ENCODE results near the gene BTNL3. TPM values are rescaled to one million over a fixed set of nuclear protein-coding genes. Genes with fewer than 3 reads are reported as not detected.

BTNL3 gene
- total and polyA plus RNA-seq, 9 of the 15 experiments (the other 6 are each of a cell fraction or from before 2014, with no cell fraction given): 0.03 to 0.44 (median 0.04) TPM; not detected in 4

- TF ChIP-seq, protein P1, sequence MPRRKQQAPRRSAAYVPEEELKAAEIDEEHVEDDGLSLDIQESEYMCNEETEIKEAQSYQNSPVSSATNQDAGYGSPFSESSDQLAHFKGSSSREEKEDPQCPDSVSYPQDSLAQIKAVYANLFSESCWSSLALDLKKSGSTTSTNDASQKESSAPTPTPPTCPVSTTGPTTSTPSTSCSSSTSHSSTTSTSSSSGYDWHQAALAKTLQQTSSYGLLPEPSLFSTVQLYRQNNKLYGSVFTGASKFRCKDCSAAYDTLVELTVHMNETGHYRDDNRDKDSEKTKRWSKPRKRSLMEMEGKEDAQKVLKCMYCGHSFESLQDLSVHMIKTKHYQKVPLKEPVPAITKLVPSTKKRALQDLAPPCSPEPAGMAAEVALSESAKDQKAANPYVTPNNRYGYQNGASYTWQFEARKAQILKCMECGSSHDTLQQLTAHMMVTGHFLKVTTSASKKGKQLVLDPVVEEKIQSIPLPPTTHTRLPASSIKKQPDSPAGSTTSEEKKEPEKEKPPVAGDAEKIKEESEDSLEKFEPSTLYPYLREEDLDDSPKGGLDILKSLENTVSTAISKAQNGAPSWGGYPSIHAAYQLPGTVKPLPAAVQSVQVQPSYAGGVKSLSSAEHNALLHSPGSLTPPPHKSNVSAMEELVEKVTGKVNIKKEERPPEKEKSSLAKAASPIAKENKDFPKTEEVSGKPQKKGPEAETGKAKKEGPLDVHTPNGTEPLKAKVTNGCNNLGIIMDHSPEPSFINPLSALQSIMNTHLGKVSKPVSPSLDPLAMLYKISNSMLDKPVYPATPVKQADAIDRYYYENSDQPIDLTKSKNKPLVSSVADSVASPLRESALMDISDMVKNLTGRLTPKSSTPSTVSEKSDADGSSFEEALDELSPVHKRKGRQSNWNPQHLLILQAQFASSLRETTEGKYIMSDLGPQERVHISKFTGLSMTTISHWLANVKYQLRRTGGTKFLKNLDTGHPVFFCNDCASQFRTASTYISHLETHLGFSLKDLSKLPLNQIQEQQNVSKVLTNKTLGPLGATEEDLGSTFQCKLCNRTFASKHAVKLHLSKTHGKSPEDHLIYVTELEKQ (CRISPR knock-in tag; IDR thresholded peaks at IDR 0.05): no peak
- TF ChIP-seq ZNF445 (CRISPR knock-in tag; IDR thresholded peaks at IDR 0.05; ENCODE audit: low read depth) (no peak), PML (IDR thresholded peaks at IDR 0.05; ENCODE audit: low read length) (no peak), FOXM1 (IDR thresholded peaks at IDR 0.05; ENCODE audit: low read depth) (no peak), FOXM1 (CRISPR knock-in tag; IDR thresholded peaks at IDR 0.05; ENCODE audit: low read depth) (no peak), THAP12 (CRISPR knock-in tag; IDR thresholded peaks at IDR 0.05) (no peak), CHD4 (IDR thresholded peaks at IDR 0.05; ENCODE audit: insufficient read depth, insufficient replicate concordance, low read depth, low read length, poor library complexity, severe bottlenecking) (no peak), RBM39 (optimal IDR thresholded peaks at IDR 0.05; ENCODE audit: low read depth, low read length) (no peak), POLR2H (tag; IDR thresholded peaks at IDR 0.05; ENCODE audit: low read depth) (no peak), TCFL5 (CRISPR knock-in tag; conservative IDR thresholded peaks at IDR 0.05) (no peak), SMAD1 (IDR thresholded peaks at IDR 0.05; ENCODE audit: low read depth, low read length, partially characterized antibody) (no peak), ARNT (IDR thresholded peaks at IDR 0.05) (0 out of 4 replicates have a peak, but pooled peaks of 1 of the 2 experiments have one; percentile 22), SIRT6 (IDR thresholded peaks at IDR 0.05; ENCODE audit: low read depth, low read length) (no peak), NKRF (IDR thresholded peaks at IDR 0.05; ENCODE audit: borderline replicate concordance) (no peak), POLR2AphosphoS5 (IDR thresholded peaks at IDR 0.05; ENCODE audit: control insufficient read depth, insufficient read depth, low read depth, low read length) (no peak)
- TF ChIP-seq, protein P2, sequence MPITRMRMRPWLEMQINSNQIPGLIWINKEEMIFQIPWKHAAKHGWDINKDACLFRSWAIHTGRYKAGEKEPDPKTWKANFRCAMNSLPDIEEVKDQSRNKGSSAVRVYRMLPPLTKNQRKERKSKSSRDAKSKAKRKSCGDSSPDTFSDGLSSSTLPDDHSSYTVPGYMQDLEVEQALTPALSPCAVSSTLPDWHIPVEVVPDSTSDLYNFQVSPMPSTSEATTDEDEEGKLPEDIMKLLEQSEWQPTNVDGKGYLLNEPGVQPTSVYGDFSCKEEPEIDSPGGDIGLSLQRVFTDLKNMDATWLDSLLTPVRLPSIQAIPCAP (CRISPR knock-in tag; IDR thresholded peaks at IDR 0.05; ENCODE audit: borderline replicate concordance): no peak
- TF ChIP-seq, protein P3, sequence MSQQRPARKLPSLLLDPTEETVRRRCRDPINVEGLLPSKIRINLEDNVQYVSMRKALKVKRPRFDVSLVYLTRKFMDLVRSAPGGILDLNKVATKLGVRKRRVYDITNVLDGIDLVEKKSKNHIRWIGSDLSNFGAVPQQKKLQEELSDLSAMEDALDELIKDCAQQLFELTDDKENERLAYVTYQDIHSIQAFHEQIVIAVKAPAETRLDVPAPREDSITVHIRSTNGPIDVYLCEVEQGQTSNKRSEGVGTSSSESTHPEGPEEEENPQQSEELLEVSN (IDR thresholded peaks at IDR 0.05; ENCODE audit: borderline replicate concordance in 1 of 2, extremely low read depth in 1 of 2, insufficient read depth in 1 of 2, insufficient read length in 1 of 2, low read depth in 1 of 2, low read length in 1 of 2, poor library complexity in 1 of 2, severe bottlenecking in 1 of 2): peak in 1 of 2 experiments; percentile 34
Observed at GRCh38 chr5:181054871-181055459, 66.3 kb downstream of the BTNL3 start (continued).
